GM18861 (cell line): ENCODE measurements around the gene STX18.
"Not testable (repeated sequence)": the region's sequence is repeated elsewhere in the genome, so short reads cannot be mapped to it uniquely, and the experiment has no call there.

ENCODE experiments used
- ATAC-seq: cut with Tn5 transposase; IDR thresholded peaks from one replicate; pipeline ENCODE4 v1.9.1; 2021; ENCODE audit not compliant: unreplicated experiment

Gene STX18

DNA sequence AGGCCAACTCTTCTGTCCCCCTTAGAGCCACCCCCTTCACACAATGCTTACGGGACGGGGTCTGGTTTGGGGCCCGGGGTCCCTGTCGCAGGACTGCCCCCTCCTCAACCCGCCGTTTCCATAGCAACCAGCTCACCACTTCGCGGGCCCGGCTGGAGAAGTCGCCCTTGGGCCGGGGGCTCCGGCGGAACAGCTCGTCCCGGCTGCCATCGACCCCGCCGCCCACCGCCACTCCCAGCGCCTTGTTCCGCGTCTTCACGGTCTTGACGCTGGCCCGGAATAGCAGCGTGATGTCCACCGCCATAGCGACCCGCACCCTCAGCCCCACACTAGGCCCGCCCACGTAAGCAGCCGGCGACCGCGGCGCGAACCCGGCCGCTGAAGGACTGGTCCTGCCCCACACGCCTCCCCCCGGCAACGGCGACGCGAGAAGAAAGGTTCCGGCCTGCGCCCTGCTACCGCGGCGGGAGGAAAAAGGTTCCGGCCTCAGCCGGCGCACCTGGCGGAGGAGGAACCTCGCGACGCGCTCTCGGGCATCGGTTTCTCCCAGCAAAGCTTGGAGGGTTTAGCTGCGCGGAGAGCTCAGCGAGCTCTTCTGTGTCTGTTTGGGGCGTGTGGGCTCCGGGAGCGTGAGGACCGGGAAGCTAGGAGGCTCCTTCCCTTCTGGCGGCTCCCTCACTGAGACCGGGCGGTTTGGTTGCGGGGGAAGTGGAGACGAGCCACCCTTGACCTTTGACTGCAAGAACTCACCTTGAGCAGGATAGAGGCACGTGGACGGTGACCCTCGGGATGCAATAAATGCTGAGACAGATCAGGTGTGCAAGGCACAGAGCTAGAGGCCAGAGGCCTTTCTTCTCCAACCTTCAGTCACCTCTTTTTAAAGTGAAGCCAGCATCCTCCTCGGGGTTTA lies at the start of gene STX18:
Gene STX18 (minus strand): TSS at position 388 of the 910 bp plus-strand sequence. CDS start 84 bp downstream, at position 304.
- ATAC-seq: peak; percentile 85

GRCh38 chr4:4591071-4591470 lies 49.2 kb upstream of the STX18 start:
- ATAC-seq: no peak

- no peak for ATAC-seq
Measured at GRCh38 chr4:4590546-4590945, 48.7 kb upstream of the STX18 start.

GRCh38 chr4:4585012-4585670 lies 43.3 kb upstream of the STX18 start:
- ATAC-seq: no peak

DNA sequence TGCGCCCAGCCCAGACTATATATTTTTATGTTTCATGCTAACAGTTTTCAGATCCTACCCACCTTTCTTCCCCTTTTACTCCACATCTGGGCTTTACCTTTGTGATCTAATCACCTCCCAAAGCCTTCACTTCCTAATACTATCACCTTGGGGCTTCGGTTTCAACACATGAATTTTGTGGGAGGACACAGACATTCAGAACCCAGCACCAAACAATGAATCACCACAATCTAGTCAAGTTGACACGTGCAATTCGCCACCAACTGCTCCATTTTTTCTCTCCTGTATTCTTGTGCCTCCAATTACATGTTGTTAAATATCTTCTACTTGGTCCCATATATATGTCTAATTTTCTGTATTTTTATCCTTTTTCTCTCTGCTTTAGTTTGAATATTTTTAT lies 41.8 kb upstream of the STX18 start:
- ATAC-seq: no peak

DNA sequence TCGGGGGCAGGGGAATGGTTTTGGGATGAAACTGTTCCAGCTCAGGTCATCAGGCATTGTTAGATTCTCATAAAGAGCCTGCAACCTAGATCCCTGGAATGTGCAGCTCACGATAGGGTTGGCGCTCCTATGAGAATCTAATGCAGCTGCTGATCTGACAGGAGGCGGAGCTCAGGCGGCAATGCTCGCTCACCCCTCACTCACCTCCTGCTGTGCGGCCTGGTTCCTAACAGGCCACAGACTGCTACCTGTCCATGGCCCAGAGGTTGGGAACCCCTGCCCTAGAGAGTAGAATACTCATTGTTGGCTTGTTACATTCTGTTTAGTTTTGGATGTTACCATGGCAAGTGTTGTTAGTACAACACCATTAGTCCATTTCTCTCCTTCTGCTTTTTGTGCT lies 40.8 kb upstream of the STX18 start:
- ATAC-seq: no peak

GRCh38 chr4:4580494-4580893 lies 38.6 kb upstream of the STX18 start:
- ATAC-seq: no peak

DNA sequence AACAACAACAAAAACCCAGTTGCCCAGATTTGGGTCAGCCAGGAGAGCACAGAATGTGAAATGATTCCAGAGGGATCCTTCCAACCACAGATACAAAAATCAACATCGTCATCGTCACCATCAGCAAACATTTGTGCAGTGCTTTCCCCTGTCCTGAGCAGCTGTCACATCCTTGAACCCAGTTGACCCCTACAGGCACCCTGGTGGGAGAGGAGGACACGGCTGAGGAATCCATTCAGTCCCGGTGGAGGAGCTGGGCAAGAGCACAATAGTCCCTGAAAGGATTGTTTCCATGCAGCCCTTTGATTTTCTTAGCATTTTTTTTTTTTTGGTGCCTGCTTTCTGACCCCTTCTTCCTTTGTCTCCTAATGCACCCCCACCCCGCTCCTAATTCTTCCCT lies 37.1 kb upstream of the STX18 start:
- ATAC-seq: no peak

GRCh38 chr4:4577359-4577875 lies 35.6 kb upstream of the STX18 start:
- no peak for ATAC-seq

GRCh38 chr4:4575284-4576211 lies 33.7 kb upstream of the STX18 start:
- peak; percentile 50 for ATAC-seq

DNA sequence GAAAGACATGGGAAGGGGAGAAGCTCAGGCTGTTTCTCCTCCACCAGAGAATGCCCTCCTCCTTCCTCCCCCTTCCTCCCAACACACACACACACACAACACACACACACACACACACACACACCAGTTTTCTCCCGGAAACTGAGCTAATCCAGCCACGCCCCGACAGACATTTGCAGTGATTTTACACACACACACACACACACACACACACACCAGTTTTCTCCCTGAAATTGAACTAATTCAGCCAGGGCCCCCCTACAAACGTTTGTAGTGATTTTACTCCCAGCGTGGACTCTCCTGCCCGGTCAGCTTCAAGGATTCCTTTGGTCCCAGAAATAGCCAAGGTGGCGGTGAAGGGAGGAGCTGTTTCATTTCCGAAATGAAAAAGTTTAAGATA lies 32.9 kb upstream of the STX18 start:
- ATAC-seq: no peak

- ATAC-seq: no peak
Measured at GRCh38 chr4:4574052-4574451, 32.2 kb upstream of the STX18 start.

GRCh38 chr4:4572821-4573220 lies 31.0 kb upstream of the STX18 start:
- ATAC-seq: no peak

DNA sequence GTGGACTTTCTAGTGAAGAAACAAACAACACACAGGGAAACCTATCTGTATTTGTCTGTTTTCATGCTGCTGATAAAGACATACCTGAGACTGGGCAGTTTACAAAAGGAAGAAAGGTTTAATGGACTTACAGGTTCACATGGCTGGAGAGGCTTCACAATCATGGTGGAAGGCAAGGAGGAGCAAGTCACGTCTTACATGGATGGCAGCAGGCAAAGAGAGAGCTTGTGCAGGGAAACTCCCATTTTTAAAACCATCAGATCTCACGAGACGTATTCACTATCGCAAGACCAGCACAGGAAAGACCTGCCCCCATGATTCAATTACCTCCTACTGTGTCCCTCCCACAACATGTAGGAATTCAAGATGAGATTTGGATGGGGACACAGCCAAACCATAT lies 28.0 kb upstream of the STX18 start:
- not testable (repeated sequence) for ATAC-seq

DNA sequence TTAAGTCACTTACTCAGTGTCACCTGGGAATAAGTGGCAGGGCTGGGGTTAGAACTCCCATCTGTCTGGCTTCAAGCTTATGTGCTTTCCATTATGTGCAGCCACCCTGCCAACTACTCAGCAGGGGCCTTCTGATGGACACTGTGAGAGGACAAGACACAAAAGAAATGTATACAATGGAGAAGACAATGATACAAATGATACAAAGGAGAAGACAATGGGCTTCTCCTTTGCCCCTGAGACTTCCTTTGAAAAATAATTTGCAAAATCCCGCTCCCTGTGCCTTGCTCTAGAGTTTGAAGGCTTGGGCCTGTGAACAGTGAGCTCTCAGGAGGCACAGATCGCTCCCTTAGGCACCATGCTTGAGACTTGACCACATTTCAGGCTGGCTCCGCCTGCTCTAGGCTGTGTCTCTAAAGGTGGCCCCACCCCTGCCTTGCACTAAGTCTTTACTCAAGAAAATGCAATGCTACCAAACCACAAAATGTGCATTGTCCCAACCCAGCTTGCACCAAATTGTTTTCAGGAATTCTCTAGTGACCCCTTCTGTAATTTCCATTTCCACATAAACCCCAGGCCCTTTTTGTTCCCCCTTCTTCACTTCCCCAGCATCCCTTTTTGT lies 27.1 kb upstream of the STX18 start:
- no peak for ATAC-seq

GRCh38 chr4:4566359-4566758 lies 24.5 kb upstream of the STX18 start:
- ATAC-seq: not testable (repeated sequence)

- no peak for ATAC-seq
Measured at GRCh38 chr4:4564522-4564921, 22.7 kb upstream of the STX18 start.

- no peak for ATAC-seq
Measured at GRCh38 chr4:4560642-4561041, 18.8 kb upstream of the STX18 start.

GRCh38 chr4:4560136-4560535 lies 18.3 kb upstream of the STX18 start:
- ATAC-seq: no peak

DNA sequence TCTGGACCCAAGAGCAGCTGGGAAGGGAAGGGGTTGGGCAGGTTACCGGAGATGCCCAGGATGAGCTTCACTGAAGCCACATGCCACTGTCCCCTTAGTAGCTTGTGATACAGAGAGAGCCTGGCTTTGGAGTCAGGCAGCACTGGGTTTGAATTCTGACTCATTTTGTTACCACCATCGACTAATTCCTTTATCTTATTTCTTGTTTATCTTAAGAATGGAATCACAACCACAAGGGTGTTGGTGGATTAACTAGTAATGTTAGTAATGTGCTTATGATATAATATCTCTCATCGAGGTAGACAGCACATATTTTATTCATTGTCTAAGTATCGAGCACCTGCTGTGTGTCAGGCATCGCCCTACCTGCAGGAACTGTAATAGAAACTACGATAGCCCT lies 17.7 kb upstream of the STX18 start:
- ATAC-seq: no peak

DNA sequence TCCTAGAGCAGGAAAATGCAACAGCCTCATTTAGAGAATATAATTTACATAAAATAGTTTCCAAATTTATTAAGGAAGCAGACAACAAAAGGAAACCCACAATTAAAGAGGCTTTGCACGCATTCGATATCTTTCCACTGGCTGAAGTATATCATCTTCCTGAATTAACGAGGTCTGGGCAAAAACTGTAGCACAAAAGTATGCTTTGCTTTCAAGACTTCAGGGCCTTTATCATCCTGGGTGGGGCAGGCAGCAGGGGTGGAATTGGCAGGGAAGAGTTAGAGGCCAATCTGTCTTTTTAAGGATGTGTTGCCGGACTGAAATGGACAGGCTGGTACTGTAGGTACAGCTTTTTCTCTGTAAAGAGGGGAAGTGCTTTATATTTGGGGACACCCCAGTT lies 17.0 kb upstream of the STX18 start:
- ATAC-seq: no peak
